ENCODE measurements around the gene GPHN.

DNA sequence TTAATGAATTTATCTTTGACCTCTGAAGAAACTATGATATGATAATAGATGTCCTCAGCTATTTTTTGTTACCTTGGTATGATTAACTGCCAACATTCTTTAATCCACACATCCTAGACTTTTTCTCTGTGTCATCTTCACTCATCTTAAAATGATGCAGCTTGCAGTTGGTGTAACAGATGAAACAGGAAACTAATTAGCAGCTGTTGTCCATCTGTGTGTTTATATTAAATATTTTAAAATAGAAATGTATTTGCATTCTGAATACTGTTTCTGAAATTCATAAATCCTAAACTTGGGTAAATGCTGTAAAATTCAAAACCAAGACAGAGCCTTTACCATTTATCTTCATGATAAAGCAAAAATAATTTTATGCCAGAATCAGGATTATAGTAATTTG is 625.2 kb downstream of the GPHN start:
- TF ChIP-seq FOSL2 (IDR thresholded peaks at IDR 0.05) (no peak), FOSL2 (CRISPR knock-in tag; IDR thresholded peaks at IDR 0.05) (no peak)
- TF ChIP-seq, protein P1, sequence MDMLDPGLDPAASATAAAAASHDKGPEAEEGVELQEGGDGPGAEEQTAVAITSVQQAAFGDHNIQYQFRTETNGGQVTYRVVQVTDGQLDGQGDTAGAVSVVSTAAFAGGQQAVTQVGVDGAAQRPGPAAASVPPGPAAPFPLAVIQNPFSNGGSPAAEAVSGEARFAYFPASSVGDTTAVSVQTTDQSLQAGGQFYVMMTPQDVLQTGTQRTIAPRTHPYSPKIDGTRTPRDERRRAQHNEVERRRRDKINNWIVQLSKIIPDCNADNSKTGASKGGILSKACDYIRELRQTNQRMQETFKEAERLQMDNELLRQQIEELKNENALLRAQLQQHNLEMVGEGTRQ (IDR thresholded peaks at IDR 0.05) = no peak

All from A549 (cell line).